RKO (cell line): ENCODE measurements around the gene ITGA11.

ENCODE experiments used
- DNase-seq: peaks from one replicate; pipeline ENCODE4 v3.0.0-alpha.2; 2016; ENCODE audit warnings: low spot score

ITGA11 gene, protein sequence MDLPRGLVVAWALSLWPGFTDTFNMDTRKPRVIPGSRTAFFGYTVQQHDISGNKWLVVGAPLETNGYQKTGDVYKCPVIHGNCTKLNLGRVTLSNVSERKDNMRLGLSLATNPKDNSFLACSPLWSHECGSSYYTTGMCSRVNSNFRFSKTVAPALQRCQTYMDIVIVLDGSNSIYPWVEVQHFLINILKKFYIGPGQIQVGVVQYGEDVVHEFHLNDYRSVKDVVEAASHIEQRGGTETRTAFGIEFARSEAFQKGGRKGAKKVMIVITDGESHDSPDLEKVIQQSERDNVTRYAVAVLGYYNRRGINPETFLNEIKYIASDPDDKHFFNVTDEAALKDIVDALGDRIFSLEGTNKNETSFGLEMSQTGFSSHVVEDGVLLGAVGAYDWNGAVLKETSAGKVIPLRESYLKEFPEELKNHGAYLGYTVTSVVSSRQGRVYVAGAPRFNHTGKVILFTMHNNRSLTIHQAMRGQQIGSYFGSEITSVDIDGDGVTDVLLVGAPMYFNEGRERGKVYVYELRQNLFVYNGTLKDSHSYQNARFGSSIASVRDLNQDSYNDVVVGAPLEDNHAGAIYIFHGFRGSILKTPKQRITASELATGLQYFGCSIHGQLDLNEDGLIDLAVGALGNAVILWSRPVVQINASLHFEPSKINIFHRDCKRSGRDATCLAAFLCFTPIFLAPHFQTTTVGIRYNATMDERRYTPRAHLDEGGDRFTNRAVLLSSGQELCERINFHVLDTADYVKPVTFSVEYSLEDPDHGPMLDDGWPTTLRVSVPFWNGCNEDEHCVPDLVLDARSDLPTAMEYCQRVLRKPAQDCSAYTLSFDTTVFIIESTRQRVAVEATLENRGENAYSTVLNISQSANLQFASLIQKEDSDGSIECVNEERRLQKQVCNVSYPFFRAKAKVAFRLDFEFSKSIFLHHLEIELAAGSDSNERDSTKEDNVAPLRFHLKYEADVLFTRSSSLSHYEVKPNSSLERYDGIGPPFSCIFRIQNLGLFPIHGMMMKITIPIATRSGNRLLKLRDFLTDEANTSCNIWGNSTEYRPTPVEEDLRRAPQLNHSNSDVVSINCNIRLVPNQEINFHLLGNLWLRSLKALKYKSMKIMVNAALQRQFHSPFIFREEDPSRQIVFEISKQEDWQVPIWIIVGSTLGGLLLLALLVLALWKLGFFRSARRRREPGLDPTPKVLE

DNA sequence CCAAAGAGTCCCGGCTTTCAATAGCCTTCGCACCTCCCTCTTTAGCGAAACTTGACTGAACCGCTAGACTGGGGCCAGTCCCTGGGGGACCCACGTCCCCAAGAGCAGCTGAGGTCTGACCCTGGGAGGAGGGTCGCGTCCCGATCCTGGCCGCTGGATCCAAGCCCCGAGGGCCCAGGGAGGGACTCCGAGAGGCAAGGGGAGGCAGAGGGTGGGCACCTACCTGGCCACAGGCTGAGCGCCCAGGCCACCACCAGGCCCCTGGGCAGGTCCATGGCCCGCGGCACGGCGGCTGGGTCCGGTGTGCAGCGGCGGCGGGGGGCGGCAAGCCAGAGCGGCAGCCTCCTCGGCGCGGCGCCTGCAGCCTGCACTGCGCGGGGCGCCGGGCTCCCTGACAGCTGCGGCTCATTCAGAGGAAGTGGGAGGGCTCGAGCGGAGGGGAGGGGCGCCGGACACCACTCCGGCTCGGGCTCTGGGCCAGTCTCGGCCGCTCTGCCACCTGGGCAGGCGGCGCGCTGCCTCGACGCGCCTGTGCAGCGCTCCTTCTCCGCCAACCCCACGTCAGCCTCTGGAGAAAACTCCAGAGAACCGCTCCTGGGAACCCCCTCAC is at the start of gene ITGA11:
ITGA11 (minus strand) TSS at position 372 of the 610 bp plus-strand sequence; CDS start at position 275, 97 bp downstream.
- DNase-seq = no peak

DNA sequence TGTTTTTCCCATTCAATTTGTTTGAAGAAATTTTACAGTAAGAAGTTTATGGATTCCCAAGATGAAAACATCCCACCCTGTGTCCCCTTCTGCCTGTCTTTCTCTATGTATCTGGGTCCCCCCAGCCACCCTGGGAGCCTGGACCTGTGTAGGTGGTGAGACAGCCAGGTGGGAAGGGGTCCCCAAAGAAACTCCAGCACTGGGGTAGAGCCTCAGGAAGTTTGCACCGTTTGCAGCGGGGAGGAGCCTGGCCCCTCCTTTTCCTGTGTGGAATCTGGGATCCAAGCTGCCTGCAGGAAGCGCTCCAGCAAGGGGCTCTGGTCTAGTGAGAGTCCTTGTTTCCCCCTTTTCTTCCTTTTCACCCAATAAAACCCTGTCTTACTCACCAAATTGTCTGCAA is 49.4 kb upstream of the ITGA11 start:
- DNase-seq = no peak

DNA sequence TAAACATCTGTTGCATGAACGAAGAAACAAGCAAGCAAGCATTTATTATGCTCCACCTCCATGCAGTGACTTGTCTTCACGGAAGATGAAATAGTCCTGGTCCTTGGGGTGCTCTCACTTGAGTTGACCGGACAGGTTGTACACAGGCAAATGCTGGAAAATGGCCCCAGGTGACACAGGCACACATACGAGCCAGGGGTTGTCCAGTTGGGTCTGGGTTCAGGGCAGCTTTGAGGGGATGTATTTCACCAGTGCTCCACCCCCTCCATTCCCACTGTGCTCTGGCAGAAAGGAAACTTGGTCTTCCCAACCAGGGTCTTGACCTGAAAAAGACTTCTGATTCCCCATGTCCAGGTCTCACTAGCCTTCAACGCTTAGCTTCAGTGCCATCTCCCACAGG is 48.3 kb upstream of the ITGA11 start:
- no peak for DNase-seq

DNA sequence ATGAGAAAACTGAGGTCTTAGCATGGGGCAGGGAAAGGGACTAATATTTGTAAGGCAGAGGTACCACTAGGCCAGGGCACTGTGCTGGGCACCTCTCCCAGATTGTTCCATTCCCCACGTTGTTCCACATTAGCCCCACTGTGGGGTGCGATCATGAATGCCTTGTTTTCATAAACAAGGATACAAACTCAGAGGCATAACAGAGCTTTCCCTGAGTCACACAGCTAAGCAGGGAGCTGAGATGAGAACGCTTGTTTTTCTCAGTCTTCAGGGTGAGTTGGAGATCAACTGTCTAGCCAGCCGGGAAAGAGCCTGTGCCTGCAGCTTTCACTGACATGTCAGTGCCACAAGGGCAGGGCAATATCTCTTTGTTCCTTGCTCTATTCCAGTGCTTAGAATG is 47.9 kb upstream of the ITGA11 start:
- no peak for DNase-seq

DNA sequence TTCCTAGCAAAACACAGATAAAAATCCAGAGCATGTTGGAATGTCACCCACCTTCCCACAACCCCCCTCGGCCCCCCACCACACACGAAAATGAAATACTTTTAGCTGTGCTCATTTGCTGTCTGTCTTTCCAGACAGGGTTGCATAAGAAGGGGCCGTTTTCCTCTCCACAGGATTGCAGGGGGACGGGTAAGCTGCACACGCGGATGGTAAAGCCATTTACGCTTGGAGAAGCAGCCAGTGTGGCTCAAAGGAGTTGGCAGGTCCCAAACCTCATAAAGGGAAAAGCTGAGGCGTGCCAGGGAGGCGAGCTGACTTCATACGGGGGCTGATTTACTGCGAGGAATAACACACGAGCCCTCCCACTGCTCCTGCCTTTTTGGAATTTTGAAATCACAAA is 47.4 kb upstream of the ITGA11 start:
- DNase-seq = no peak

DNA sequence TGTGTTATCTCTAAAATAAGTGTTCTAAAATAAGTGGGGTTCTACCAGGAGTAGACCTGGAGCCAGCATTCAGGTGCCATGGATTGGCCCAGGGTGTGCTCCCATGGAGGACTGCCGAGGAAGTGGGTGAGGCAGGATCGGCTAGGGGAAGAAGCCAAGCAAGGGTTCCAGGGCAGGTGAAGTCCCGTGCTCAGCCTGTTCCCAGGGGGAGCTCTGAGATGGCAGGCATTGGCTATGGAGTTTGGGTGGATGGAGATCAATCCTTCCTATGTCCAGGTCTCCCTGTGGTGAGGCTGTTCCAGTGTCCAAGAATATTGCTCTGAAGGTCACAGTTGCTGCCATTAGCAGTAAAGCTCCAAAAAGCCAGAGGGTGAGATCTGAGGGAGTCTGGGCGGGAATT is 46.9 kb upstream of the ITGA11 start:
- DNase-seq = no peak

DNA sequence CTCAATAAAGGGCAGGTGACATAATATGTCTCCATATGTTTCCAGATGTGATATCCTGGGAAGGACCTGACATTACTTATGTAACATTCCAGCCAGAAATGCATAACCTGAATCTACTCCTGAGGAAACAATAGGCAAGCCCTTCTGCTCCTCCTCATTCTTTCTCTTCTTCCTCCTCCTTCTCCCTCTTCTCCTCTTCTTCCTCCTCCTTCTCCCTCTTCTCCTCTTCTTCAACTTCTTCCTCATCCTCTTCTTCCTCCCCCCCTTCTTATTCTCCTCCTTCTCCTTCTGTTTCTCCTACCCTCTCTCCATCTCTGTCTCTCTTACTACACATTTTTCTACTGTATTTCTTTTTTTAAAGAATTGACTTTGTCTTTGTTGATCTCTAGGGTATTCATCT is 43.5 kb upstream of the ITGA11 start:
- DNase-seq = no peak

DNA sequence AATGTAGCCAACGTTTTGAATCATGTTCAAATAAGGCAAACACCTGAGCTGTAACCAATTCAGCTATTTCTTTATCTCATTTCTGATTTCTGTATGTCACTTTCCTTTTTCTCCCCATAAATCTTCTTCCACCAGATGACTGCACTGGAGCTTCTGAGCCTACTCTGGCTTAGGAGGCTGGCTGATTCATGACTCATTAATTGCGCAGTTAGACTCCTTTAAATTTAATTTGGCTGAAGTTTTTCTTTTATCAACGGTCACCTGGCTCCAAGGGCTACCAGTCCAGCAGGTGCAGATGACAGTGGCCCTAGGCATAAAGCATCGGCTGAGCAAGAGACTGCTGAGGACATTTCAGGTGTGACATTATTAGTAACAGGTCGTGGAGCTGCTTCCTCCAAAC is 39.6 kb upstream of the ITGA11 start:
- DNase-seq = no peak

DNA sequence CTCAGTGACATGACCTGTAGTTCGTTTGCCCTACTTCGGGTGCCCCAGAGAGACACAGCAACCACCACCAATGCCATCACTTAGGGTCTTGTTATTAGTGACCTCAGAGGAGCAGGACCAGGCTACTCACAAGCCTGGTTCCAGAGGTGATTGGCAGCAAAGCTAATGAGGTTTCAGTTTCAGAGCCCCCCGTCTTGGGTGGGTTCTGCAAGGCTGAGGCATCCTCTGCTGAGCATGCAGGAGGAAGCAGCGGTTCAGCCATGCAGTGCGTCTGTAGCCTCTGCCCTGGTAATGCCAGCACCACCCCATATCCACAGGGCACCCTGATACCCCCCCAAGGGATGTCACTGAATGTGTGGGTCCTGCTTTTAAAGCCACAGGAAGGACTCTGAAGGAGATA is 39.0 kb upstream of the ITGA11 start:
- no peak for DNase-seq

DNA sequence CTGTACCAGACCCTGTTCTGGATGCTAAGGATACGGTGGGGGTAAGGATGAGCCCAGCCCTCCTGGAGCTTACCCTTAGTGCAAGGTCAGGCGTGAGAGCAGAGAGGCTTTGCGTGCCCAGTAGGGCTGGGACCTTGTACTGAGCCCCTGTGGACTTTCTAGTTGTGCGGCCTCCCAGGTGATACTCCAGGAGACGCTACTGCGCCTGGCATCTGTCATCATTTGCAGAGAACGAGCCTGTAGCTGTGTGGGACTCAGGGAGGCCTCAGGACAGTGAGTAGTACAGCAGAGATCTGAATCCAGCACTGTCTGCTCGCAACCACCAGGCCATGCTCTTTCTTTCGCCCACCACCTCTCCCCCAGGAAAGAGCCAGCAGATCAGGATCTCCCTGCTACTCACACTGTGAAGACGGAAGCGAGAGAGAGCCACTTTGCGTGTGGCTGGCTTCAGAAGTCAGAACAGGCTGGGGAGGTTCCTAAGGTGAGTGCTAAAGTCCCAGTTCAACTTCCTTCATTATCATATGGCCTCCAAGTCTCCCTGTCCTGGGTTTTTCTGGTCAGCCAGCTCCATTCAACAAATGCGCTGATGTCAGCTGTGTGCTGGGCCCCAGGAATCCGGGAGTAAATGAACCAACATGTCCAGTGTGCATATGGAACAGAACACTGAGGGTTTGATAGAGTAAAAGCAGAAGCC is 38.2 kb upstream of the ITGA11 start:
- no peak for DNase-seq

DNA sequence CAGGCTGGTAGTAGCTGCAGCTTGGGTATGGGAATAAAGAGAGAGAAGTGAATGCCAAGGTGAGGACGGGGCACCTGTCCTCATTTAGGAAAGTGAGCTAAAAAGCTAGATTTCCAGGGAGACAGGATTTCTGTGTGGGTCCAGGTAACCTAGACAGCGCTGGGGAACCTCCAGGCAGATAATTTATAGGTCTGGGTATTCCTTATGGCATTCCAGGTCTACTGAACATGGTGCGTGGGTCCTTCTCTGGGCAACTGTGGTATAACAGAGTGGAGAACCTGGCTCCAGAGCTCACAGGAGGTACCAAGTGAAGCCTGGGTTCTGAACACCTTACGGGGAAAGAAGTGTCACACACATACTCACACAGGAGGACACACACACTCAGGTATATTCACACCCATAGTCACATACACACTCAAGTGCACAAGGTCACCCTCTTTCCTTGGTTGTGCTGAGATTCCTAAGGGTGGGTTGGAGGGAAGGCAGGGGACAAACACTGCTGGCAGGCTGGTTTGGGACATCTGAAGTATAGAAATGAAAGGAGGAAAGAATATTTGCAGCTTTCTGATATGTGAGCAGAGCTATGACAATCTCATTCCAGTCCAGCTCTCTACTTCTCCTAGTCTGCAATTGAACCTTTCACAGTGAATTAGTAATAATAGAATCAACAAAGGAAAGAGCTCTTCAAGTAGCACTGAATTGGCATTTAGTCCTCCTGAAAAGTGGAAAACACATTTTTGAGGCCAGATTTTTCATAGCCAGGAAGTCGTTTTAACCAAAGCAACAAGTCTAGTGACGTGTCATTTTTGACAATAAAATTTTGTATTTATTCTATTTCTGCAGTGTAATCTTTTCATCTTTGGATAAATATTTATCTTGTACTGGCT is 37.4 kb upstream of the ITGA11 start:
- DNase-seq = no peak

DNA sequence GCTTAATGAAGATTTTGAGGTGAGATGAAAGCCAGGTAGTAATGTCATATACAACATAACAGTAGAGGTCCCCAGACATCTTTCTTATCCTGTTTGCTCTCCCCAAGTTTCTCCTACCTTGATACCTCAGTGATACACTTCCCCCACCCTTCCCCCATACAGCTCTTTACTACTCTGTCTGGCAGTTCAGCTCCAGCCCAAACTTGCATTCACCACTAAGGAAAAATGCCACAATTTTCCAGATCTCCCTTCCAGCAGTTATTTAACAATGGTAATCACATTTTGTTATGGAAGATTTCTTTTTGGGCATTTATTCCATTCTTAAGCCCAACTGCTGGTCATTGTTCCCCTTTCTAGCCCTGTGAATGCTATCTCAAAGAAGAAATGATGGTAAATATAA is 34.9 kb upstream of the ITGA11 start:
- no peak for DNase-seq

DNA sequence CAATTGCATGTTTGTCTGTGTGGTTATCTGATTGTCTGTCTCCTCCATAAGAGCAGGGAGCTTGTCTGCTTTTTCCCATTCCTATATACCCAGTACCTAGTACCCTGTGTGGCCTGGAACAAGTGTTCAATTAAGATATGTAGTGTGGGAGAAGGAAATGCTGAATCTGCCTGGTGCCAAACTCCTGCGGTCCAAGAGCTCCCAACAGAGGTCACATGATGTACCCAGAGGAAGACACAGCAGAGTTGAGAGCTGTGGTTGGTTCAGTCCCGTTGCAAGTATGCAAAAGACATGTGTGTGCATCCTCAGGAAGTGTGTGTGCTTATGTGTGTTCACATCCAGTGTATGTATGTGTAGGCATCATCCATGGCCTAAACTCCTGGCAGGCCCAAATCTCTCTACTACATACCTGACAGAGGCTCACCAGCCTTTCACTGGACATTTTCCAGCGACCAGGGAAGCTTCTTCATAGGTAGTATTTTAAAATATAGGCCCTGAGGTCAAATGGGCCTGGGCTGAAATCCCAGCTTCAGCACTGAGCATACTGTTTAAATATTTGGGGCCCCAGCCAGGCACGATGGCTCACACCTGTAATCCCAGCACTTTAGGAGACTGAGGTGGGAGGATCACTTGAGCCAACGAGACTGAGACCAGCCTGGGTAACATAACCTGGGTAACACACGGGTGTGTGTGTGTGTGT is 34.0 kb upstream of the ITGA11 start:
- DNase-seq = no peak

DNA sequence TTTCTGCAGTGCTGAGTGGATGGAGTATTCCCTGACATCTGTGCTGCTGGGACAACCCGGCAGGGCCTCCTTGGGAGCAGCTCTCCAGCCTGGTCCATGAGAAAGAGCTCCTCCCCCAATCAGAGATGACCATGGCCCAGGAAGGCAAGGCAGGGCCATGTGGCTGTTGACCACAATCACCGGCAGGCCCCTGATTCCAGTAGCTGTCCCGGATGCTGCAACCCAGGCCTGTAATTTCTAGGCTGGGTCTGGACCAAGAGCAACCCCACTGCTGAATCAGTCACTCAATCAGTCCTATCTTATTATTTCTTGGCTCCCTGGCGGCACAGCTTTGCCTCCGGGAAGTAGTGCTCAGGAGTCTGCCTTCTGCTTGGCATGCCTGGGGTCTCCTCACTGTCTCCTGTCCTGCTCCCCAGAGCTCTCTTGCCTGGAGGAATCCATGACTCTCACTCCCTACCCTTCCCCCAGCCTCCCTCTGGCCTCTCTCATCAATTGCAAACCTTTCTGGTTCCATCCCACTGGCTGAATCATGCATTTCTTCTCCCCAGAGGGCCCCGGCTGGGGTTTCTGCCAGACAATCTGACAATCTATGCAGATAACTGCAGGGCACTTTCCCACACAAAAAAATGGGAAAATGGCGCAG is 32.6 kb upstream of the ITGA11 start:
- no peak for DNase-seq

DNA sequence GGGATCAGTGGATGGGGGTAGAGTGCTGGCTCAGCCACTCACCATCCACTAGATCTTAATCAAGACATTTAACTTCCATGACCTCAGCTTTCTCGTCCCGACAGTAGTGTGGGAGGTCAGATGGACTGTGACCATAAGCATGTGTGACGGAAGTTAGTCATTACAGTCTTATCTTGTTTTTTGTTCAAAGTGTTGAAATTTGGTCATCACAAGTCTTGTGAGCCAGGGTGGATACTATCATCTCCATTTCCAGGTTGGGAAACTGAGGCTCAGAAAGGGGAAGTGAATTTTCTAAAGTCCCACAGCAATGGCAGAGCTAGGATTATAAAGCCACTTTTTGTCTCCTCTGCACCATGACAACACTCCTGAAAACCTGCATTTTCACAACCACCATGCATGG is 32.0 kb upstream of the ITGA11 start:
- no peak for DNase-seq

DNA sequence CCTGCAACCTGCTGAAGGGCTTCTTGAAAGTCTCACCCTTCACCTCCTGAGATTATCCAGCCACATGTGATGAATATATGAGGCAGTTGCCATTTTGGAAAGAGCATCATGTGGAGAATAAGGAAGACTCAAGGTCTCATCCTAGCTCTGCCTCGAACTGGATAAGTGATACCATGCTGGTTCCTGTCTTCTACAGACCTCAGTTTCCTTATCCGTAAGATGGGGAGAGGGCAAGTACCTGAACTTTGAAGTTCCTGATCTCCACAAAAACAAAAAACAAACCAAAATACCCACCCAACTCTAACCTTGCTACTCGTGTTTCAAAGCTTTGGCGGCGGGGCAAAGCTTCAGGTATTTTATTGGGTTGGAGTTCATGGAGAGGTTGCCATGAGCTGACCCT is 31.5 kb upstream of the ITGA11 start:
- no peak for DNase-seq

DNA sequence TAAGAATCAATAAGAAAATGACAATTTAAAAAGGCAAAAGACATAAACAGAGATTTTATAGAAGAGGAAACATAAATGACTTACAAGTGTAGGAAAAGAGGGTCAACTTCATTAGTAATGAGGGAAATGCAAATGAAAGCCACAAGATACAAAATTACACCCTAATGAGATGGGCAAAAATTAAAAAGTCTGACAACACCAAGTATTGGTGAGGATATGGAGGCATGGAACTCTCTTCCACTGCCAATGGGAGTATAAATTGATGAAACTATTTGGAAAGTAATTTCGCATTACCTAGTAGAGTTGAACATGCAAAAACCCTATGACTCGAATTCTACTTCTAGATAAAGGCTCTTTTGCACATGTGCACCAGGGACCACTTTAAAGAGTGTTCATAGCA is 28.2 kb upstream of the ITGA11 start:
- no peak for DNase-seq

DNA sequence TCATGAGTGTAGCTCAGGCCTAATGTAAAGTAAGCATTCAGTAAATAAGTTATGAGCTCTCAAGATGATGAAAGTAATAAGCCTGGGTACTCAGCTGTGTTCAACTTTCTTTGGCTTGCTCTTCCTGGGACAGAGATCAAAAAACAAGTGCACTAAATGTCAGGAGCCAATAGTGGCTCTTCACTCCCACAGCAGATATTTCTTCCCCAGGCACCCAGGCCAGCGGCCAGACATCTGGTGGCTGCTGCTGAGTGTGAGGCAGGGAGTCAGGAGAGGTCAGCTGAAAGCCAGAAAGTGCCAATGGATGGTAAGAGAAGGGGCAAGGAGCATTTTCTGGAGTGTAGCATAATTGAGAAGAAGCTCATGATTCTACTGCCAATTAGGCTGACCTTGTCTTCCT is 18.2 kb upstream of the ITGA11 start:
- DNase-seq = no peak

DNA sequence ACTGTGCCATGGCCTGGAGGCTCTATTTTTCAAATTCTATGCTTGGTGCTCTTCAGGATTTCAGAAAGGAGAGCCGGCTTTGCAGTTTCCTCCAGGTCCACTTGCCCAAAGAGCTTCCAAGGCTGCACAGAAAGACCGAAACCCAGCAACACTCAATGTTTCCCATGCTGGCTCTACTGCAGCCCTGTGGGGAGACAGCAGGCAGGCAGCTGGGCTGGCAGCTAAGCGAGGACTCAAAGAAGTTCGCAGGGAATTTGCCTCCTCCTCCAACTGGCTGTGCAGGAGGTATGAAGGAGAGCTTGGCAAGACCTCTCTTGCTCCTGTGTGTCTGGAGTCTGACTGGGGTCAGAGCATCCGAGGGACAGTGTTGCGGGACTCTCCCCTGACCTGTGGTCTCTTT is 17.4 kb upstream of the ITGA11 start:
- no peak for DNase-seq
